Tibial artery (tissue), 4 donors: ENCODE results near the gene CTU2.

Source experiments
- DNase-seq, 2 donors: peaks; one replicate each; pipeline ENCODE4 v3.0.0-alpha.2; 2019
- H3K27ac ChIP-seq, 2 donors: fragments of 200-600 bp; sonication (generic) in 1 of 2; 1 replicate in 1 of 2; 2 replicates in 1 of 2; pipeline ENCODE4 v1.5.1; 2018 to 2019; ENCODE audit warnings: mild to moderate bottlenecking in 1 of 2
- H3K27me3 ChIP-seq, 2 donors: fragments of 200-600 bp; sonication (generic) in 1 of 2; one replicate each; pipeline versions ENCODE4 v1.5.1 to v1.6.0; 2016 to 2019
- H3K36me3 ChIP-seq, 3 donors: fragments of 200-600 bp; sonication (generic) in 2 of 3; one replicate each; pipeline ENCODE4 v1.5.1; 2016 to 2019; ENCODE audit warnings: mild to moderate bottlenecking in 2 of 3
- H3K4me1 ChIP-seq, 4 donors: fragments of 200-600 bp; sonication (generic) in 2 of 4; 1 replicate in 3 of 4; 2 replicates in 1 of 4; pipeline ENCODE4 v1.5.1; 2016 to 2019
- H3K4me3 ChIP-seq, 2 donors: fragments of 200-600 bp; sonication (generic) in 1 of 2; 1 replicate in 1 of 2; 2 replicates in 1 of 2; pipeline ENCODE4 v1.5.1; 2018 to 2019; ENCODE audit warnings: mild to moderate bottlenecking in 2 of 2
- H3K9me3 ChIP-seq, 3 donors: fragments of 200-600 bp; sonication (generic) in 1 of 3; one replicate each; pipeline ENCODE4 v1.5.1; 2016 to 2019
- CTCF ChIP-seq, 2 experiments: fragments of 200-600 bp in 1 of 2; fragments of 450-650 bp in 1 of 2; IDR thresholded peaks; one replicate each; pipeline ENCODE4 v1.5.1; 2017 to 2019; ENCODE audit warnings: antibody characterized with exemption in 2 of 2, mild to moderate bottlenecking in 1 of 2, moderate library complexity in 1 of 2
- intact Hi-C: fragments of 100-400 bp; cut with DNase I; formaldehyde crosslinking; loops from one replicate; pipeline ENCODE4 v1.15.0; 2023; ENCODE audit warnings: low total_unique reads

The CTU2 gene

GRCh38 chr16:88684569-88685155, 21.6 kb upstream of the CTU2 start:
- no peak for TF ChIP-seq CTCF (IDR thresholded peaks at IDR 0.05)
- no peaks in the 10 kb centered on the region for H3K36me3 ChIP-seq
- H3K4me1 ChIP-seq, result peaks cover 0 to 22% (median 19%) of the 10 kb centered on the region in 4 donors
- peak overlapping the region in 1 of 2 donors; percentile 46 for H3K4me3 ChIP-seq
- intact Hi-C loops, result no loop called here
- no peaks in the 10 kb centered on the region for H3K9me3 ChIP-seq
- DNase-seq, result no peak
- H3K27me3 ChIP-seq, result peaks cover 2 to 88% of the 10 kb centered on the region in 2 donors
- no peak overlapping the region for H3K27ac ChIP-seq

DNA sequence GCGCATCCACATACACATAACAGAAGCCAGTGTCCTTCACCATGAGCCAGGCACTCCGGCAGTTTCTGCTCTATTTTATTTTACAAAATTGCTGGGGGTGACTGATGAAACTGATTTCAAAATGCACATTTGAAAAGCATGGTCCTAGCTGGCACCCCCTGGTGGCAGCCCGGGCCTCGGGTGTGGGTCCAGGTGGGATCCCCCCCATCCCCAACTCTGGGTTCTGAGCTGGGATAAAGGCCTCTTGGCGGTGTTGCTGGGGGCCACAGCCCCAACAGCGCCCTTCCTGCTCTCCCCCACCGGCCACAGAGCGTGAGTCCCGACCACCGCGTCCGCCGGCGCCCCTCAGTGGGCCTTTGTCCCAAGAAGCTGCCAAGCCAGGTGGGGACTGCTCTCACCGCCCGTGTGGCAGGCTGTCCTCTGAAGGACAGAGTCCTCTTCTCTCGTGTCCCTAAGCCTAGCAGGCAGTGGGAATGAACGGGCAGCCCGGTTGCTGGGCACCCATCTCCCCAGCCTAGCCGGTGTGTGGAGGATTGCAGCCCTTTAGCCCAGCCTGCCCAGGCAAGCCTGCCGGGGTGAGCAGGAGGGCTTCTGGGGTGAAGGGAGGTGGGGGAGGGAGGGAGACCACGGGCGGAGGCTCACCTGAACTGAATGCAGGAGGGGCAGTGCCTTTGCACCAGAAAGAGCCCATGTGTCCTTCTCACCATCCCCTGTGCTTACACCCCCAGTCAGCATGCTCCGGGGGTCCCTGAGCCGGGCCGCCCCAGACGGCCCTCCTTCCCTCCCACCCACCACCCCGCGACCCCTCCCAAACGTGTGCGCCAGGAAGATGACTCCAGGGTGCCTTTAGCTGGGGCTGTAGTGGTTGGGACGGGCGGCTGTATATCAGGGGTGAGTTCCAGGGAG, 20.9 kb upstream of the CTU2 start:
- peak in 1 of 2 experiments; percentile 28 for TF ChIP-seq CTCF (IDR thresholded peaks at IDR 0.05)
- Histone ChIP-seq H3K4me3 (peak overlapping the region; percentile 36 to 46), H3K27me3 (peaks cover 2 to 92% of the 10 kb centered on the region in 2 donors), H3K36me3 (no peaks in the 10 kb centered on the region), H3K9me3 (no peaks in the 10 kb centered on the region), H3K27ac (no peak overlapping the region), H3K4me1 (peaks cover 0 to 22% (median 19%) of the 10 kb centered on the region in 4 donors)
- DNase-seq, result no peak
- intact Hi-C loops, result no loop called here

DNA sequence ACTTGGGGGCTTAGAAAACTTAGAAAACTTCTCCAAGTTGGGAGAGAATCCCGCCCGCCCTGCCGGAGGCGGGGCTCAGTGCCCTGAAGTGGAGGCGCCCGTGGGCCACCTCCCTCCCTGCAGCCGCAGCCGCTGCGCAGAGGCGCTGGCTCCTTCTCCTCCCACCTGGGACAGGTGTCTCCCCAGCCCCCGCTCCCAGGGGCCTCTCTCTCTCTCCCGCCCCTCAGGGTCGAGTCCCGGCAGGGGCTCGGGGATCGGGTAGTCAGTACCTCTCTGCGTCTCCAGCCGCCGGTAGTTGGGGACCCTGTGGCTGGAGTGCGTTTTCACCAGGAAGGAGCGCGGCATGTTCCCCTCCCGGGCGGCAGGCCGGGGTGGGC, 20.3 kb upstream of the CTU2 start:
- Histone ChIP-seq H3K36me3 (no peaks in the 10 kb centered on the region), H3K9me3 (no peaks in the 10 kb centered on the region), H3K27me3 (peaks cover 2 to 92% of the 10 kb centered on the region in 2 donors), H3K4me3 (peak overlapping the region; percentile 36 to 46), H3K27ac (no peak overlapping the region), H3K4me1 (peaks cover 0 to 22% (median 19%) of the 10 kb centered on the region in 4 donors)
- intact Hi-C loops, result no loop called here
- no peak for DNase-seq
- TF ChIP-seq CTCF (IDR thresholded peaks at IDR 0.05), result no peak

DNA sequence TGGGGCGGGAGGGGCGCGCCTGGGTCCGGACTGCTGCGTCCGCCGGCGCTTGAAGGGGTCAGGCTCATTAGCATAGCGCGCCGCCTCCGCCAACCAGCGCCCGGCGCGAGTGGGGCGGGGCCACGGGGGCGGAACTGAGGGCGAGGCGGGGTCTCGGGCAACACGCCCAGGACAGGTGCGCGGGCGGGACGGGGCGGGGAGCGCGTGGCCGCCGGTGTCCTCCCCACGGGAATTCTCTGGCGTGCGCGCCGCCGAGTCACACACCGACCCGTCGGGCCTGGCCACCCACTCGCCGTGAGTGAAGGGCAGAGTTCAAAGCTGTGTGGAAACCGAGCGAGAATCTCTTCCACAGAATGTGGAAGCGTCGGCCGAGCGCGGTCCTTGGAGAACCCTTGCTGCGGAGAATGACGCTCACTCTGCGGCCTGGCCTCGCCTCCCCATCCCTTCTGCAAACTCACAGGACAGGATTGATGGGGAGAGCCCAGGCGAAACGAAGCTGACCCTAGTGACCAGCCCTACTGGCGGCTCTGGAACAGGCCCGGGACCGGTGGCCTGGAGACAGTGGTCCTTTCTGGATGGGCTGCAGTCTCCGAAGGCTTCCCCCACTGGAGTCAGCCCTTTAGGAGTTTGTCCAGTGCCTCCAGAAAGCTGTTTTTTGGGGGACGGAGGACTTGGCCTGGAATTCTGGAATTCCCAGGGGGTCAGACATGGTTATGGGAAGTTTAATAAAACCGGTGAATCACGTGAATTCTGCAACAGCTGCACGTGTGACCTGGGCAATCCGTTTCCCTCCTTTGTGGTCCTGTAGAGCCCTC, 19.7 kb upstream of the CTU2 start, which contains the start of gene SNAI3:
Gene SNAI3, minus strand, starts transcription at position 69 of the 815 bp plus-strand sequence. CDS start 101 bp downstream, outside the sequence.
- no peak for TF ChIP-seq CTCF (IDR thresholded peaks at IDR 0.05)
- no peak within 1 kb of the TSS for H3K27ac ChIP-seq
- intact Hi-C loops, result no loop called here
- no peaks in the 10 kb centered on the region for H3K36me3 ChIP-seq
- DNase-seq, result peak in 1 of 2 donors; percentile 69
- peaks cover 0 to 22% (median 19%) of the 10 kb centered on the region in 4 donors for H3K4me1 ChIP-seq
- peak within 1 kb of the TSS; percentile 36 to 46 for H3K4me3 ChIP-seq
- no peaks in the 10 kb centered on the region for H3K9me3 ChIP-seq
- H3K27me3 ChIP-seq, result peaks cover 2 to 92% of the 10 kb centered on the region in 2 donors

- TF ChIP-seq CTCF (IDR thresholded peaks at IDR 0.05), result no peak
- Histone ChIP-seq H3K4me1 (peaks cover 0 to 22% (median 19%) of the 10 kb centered on the region in 4 donors), H3K9me3 (no peaks in the 10 kb centered on the region), H3K27ac (no peak overlapping the region), H3K4me3 (no peak overlapping the region), H3K27me3 (peaks cover 2 to 92% of the 10 kb centered on the region in 2 donors), H3K36me3 (no peaks in the 10 kb centered on the region)
- intact Hi-C loops, result no loop called here
- DNase-seq, result no peak
Observed at GRCh38 chr16:88687254-88687576, 19.1 kb upstream of the CTU2 start.
